Tibial nerve (tissue), 4 donors: ENCODE results near the gene DHX8.

Experiments used
- CTCF ChIP-seq, 5 experiments: fragments of 200-600 bp in 3 of 5; fragments of 450-650 bp in 2 of 5; sonication (generic) in 3 of 5; IDR thresholded peaks; one replicate each; pipeline ENCODE4 v1.5.1; 2016 to 2019; ENCODE audit warnings: antibody characterized with exemption in 5 of 5, mild to moderate bottlenecking in 3 of 5, moderate library complexity in 2 of 5
- EP300 ChIP-seq, 2 donors: sonication (generic); formaldehyde crosslinking; IDR thresholded peaks; one replicate each; pipeline ENCODE4 v1.6.1; 2017; ENCODE audit warnings: antibody characterized with exemption in 2 of 2, mild to moderate bottlenecking in 1 of 2

- no peak for TF ChIP-seq CTCF (IDR thresholded peaks at IDR 0.05)
- TF ChIP-seq EP300 (IDR thresholded peaks at IDR 0.05) = peak in 1 of 2 donors; percentile 75
Measured at GRCh38 chr17:43467981-43468581, 15.7 kb upstream of the DHX8 start.
